GM21825 (cell line): ENCODE results near the gene DSCAML1.

Experiments
- ATAC-seq: cut with Tn5 transposase; IDR thresholded peaks from one replicate; pipeline ENCODE4 v1.9.1; 2021; ENCODE audit warnings: mild to moderate bottlenecking, moderate library complexity; ENCODE audit not compliant: unreplicated experiment

DSCAML1 gene

GRCh38 chr11:117591316-117592039 lies 205.5 kb downstream of the DSCAML1 start:
- no peak for ATAC-seq

- ATAC-seq: no peak
Measured at GRCh38 chr11:117589063-117589462, 208.0 kb downstream of the DSCAML1 start.

- no peak for ATAC-seq
Measured at GRCh38 chr11:117588166-117588810, 208.7 kb downstream of the DSCAML1 start.

- no peak for ATAC-seq
Measured at GRCh38 chr11:117587416-117587815, 209.6 kb downstream of the DSCAML1 start.

- ATAC-seq: no peak
Measured at GRCh38 chr11:117586392-117586791, 210.6 kb downstream of the DSCAML1 start.

GRCh38 chr11:117585631-117586030 lies 211.4 kb downstream of the DSCAML1 start:
- ATAC-seq: no peak

- ATAC-seq: no peak
Measured at GRCh38 chr11:117584056-117584830, 212.8 kb downstream of the DSCAML1 start.

GRCh38 chr11:117583063-117583801 lies 213.8 kb downstream of the DSCAML1 start:
- no peak for ATAC-seq

- ATAC-seq: no peak
Measured at GRCh38 chr11:117582433-117582832, 214.6 kb downstream of the DSCAML1 start.

- no peak for ATAC-seq
Measured at GRCh38 chr11:117580866-117581265, 216.2 kb downstream of the DSCAML1 start.

- no peak for ATAC-seq
Measured at GRCh38 chr11:117579161-117579560, 217.9 kb downstream of the DSCAML1 start.

GRCh38 chr11:117575856-117576255 lies 221.2 kb downstream of the DSCAML1 start:
- no peak for ATAC-seq

- no peak for ATAC-seq
Measured at GRCh38 chr11:117574551-117574950, 222.5 kb downstream of the DSCAML1 start.

- no peak for ATAC-seq
Measured at GRCh38 chr11:117573326-117573725, 223.7 kb downstream of the DSCAML1 start.

GRCh38 chr11:117572671-117573070 lies 224.3 kb downstream of the DSCAML1 start:
- ATAC-seq: no peak

- ATAC-seq: no peak
Measured at GRCh38 chr11:117572129-117572528, 224.9 kb downstream of the DSCAML1 start.

GRCh38 chr11:117570701-117571100 lies 226.3 kb downstream of the DSCAML1 start:
- ATAC-seq: no peak

GRCh38 chr11:117569911-117570310 lies 227.1 kb downstream of the DSCAML1 start:
- ATAC-seq: no peak

- no peak for ATAC-seq
Measured at GRCh38 chr11:117565709-117566108, 231.3 kb downstream of the DSCAML1 start.

- no peak for ATAC-seq
Measured at GRCh38 chr11:117564321-117564720, 232.7 kb downstream of the DSCAML1 start.

- no peak for ATAC-seq
Measured at GRCh38 chr11:117563556-117563955, 233.5 kb downstream of the DSCAML1 start.
